ENCODE results near the gene PTPRT. TPM values are rescaled to one million over a fixed set of nuclear protein-coding genes. Genes with fewer than 3 reads are reported as not detected.
A peak's percentile ranks its signal among the peaks of the same experiment; 100 is the strongest.

PTPRT gene
- total RNA-seq, 1 experiment from 2014 or later: not detected

DNA sequence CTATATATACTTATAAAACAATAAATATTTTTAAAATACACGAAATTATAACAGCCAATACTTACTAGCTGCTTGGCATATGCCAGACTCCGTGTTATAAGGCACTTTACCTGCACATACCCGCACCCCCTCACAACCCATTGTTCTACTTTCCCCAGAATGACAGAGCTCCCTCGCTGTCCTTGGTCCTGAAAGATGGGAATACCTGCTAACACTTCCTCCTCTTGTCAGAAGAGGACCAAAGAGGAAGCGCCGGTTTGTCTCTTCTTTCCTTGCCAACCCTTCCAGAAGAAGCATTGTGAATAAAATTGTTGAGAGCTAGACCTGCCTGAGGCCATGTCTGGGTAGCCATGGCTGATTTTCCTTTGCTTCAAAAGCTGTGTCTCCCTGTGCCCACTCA, 149.3 kb downstream of the PTPRT start:
- ChIA-PET RAD21 (ENCODE audit: low non-redundant PET in 1 of 2, low total read pairs in 2 of 2, uncharacterized antibody in 2 of 2, unreplicated experiment in 2 of 2) (no interaction called here), POLR2A (no interaction called here), CTCF (no interaction called here)
- Histone ChIP-seq H2AFZ (ENCODE audit: low read depth, low read length, poor library complexity, severe bottlenecking) (no peak overlapping the region), H3K27ac (ENCODE audit: low read depth, low read length) (no peak overlapping the region), H3K36me3 (ENCODE audit: control insufficient read depth in 1 of 2, insufficient read depth in 2 of 2, low read length in 2 of 2) (no peaks in the 10 kb centered on the region), H3K27me3 (ENCODE audit: insufficient read depth, low read length) (no peaks in the 10 kb centered on the region), H3K4me1 (ENCODE audit: control insufficient read depth in 1 of 2, insufficient read depth in 2 of 2, low read length in 2 of 2) (no peaks in the 10 kb centered on the region), H3K9me3 (ENCODE audit: control insufficient read depth in 1 of 2, insufficient read depth in 1 of 2, low read depth in 1 of 2, low read length in 2 of 2) (peaks cover 0 to 24% of the 10 kb centered on the region in 2 experiments; a peak in 2 of 4 replicates), H3K4me2 (ENCODE audit: low read length) (no peak overlapping the region), H3K9me2 (ENCODE audit: insufficient read depth) (no peaks in the 10 kb centered on the region), H3K79me2 (ENCODE audit: insufficient read depth, low read length) (no peaks in the 10 kb centered on the region), H3K9ac (ENCODE audit: low read length) (no peak overlapping the region), H4K20me1 (ENCODE audit: insufficient read depth) (no peaks in the 10 kb centered on the region), H3K4me3 (replicated peaks in 1 of 2; ENCODE audit: low read depth in 1 of 2, low read length in 2 of 2) (no peak overlapping the region)
- TF ChIP-seq, protein P1, sequence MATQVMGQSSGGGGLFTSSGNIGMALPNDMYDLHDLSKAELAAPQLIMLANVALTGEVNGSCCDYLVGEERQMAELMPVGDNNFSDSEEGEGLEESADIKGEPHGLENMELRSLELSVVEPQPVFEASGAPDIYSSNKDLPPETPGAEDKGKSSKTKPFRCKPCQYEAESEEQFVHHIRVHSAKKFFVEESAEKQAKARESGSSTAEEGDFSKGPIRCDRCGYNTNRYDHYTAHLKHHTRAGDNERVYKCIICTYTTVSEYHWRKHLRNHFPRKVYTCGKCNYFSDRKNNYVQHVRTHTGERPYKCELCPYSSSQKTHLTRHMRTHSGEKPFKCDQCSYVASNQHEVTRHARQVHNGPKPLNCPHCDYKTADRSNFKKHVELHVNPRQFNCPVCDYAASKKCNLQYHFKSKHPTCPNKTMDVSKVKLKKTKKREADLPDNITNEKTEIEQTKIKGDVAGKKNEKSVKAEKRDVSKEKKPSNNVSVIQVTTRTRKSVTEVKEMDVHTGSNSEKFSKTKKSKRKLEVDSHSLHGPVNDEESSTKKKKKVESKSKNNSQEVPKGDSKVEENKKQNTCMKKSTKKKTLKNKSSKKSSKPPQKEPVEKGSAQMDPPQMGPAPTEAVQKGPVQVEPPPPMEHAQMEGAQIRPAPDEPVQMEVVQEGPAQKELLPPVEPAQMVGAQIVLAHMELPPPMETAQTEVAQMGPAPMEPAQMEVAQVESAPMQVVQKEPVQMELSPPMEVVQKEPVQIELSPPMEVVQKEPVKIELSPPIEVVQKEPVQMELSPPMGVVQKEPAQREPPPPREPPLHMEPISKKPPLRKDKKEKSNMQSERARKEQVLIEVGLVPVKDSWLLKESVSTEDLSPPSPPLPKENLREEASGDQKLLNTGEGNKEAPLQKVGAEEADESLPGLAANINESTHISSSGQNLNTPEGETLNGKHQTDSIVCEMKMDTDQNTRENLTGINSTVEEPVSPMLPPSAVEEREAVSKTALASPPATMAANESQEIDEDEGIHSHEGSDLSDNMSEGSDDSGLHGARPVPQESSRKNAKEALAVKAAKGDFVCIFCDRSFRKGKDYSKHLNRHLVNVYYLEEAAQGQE (IDR thresholded peaks at IDR 0.05; ENCODE audit: low read depth): peak; percentile 37; the same call in 1 of the 2 replicates
- TF ChIP-seq TCF7L2 (IDR thresholded peaks at IDR 0.05; ENCODE audit: borderline replicate concordance, extremely low read depth, insufficient read depth, insufficient read length): no peak
- TF ChIP-seq, protein P2, sequence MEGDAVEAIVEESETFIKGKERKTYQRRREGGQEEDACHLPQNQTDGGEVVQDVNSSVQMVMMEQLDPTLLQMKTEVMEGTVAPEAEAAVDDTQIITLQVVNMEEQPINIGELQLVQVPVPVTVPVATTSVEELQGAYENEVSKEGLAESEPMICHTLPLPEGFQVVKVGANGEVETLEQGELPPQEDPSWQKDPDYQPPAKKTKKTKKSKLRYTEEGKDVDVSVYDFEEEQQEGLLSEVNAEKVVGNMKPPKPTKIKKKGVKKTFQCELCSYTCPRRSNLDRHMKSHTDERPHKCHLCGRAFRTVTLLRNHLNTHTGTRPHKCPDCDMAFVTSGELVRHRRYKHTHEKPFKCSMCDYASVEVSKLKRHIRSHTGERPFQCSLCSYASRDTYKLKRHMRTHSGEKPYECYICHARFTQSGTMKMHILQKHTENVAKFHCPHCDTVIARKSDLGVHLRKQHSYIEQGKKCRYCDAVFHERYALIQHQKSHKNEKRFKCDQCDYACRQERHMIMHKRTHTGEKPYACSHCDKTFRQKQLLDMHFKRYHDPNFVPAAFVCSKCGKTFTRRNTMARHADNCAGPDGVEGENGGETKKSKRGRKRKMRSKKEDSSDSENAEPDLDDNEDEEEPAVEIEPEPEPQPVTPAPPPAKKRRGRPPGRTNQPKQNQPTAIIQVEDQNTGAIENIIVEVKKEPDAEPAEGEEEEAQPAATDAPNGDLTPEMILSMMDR (IDR thresholded peaks at IDR 0.05 in 2 of 3, conservative IDR thresholded peaks at IDR 0.05 in 1 of 3; ENCODE audit: borderline replicate concordance in 1 of 3, insufficient read depth in 1 of 3, low read depth in 2 of 3, low read length in 2 of 3): no peak
- intact Hi-C loops (cut with micrococcal nuclease): no loop called here
- DNase-seq (ENCODE audit: low read depth, low spot score): no peak
- BruUV-seq (replicated peaks): no TSS peak
- no peak for ATAC-seq

Data from HCT116 (cell line).